ENCODE results near the gene HEY2.

- TF ChIP-seq CTCF (IDR thresholded peaks at IDR 0.05) (no peak), POLR2A (IDR thresholded peaks at IDR 0.05; ENCODE audit: low read depth) (no peak), POLR2AphosphoS5 (IDR thresholded peaks at IDR 0.05) (no peak)
Measured at GRCh38 chr6:125738276-125738675, 11.2 kb upstream of the HEY2 start.
